ENCODE data around the gene RAB31. TPM values are rescaled to one million over a fixed set of nuclear protein-coding genes. Genes with fewer than 3 reads are reported as not detected.

RAB31 gene
- total RNA-seq, 1 experiment from 2014 or later, result 32.9 TPM

- Mint-ChIP-seq H3K9me3 (no peaks in the 10 kb centered on the region), H3K27ac (no peak overlapping the region), H3K36me3 (0 out of 2 replicates have a peak, but pooled peaks cover 3% of the 10 kb centered on the region), H3K27me3 (ENCODE audit: low read depth) (no peaks in the 10 kb centered on the region), H3K4me1 (peaks cover 13% of the 10 kb centered on the region; the same call in 1 of the 2 replicates), H3K4me3 (no peak overlapping the region)
- peak; percentile 39 for DNase-seq (ENCODE audit: low spot score)
- ChIA-PET CTCF (no interaction called here), POLR2A (no interaction called here)
- peak; percentile 58 for ATAC-seq
- TF ChIP-seq, protein P1, sequence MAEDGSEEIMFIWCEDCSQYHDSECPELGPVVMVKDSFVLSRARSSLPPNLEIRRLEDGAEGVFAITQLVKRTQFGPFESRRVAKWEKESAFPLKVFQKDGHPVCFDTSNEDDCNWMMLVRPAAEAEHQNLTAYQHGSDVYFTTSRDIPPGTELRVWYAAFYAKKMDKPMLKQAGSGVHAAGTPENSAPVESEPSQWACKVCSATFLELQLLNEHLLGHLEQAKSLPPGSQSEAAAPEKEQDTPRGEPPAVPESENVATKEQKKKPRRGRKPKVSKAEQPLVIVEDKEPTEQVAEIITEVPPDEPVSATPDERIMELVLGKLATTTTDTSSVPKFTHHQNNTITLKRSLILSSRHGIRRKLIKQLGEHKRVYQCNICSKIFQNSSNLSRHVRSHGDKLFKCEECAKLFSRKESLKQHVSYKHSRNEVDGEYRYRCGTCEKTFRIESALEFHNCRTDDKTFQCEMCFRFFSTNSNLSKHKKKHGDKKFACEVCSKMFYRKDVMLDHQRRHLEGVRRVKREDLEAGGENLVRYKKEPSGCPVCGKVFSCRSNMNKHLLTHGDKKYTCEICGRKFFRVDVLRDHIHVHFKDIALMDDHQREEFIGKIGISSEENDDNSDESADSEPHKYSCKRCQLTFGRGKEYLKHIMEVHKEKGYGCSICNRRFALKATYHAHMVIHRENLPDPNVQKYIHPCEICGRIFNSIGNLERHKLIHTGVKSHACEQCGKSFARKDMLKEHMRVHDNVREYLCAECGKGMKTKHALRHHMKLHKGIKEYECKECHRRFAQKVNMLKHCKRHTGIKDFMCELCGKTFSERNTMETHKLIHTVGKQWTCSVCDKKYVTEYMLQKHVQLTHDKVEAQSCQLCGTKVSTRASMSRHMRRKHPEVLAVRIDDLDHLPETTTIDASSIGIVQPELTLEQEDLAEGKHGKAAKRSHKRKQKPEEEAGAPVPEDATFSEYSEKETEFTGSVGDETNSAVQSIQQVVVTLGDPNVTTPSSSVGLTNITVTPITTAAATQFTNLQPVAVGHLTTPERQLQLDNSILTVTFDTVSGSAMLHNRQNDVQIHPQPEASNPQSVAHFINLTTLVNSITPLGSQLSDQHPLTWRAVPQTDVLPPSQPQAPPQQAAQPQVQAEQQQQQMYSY (CRISPR knock-in tag; IDR thresholded peaks at IDR 0.05), result no peak
Observed at GRCh38 chr18:9859232-9859631, 151.1 kb downstream of the RAB31 start.

- H3K9me3 Mint-ChIP-seq, result peaks cover 13% of the 10 kb centered on the region
- H3K4me1 Mint-ChIP-seq, result peaks cover 11% of the 10 kb centered on the region; the same call in 1 of the 2 replicates
- ChIA-PET POLR2A (interaction anchor here (0.7 kb wide), 1 partner anchor 369 kb away, joined by 5 read pairs; no protein-coding TSS in a partner anchor), CTCF (no interaction called here)
- H3K36me3 Mint-ChIP-seq, result peaks cover 11% of the 10 kb centered on the region
- DNase-seq (ENCODE audit: low spot score) (no peak), ATAC-seq (no peak)
- no peak for TF ChIP-seq ZNF423 (CRISPR knock-in tag; IDR thresholded peaks at IDR 0.05)
- TF ChIP-seq, protein P2, sequence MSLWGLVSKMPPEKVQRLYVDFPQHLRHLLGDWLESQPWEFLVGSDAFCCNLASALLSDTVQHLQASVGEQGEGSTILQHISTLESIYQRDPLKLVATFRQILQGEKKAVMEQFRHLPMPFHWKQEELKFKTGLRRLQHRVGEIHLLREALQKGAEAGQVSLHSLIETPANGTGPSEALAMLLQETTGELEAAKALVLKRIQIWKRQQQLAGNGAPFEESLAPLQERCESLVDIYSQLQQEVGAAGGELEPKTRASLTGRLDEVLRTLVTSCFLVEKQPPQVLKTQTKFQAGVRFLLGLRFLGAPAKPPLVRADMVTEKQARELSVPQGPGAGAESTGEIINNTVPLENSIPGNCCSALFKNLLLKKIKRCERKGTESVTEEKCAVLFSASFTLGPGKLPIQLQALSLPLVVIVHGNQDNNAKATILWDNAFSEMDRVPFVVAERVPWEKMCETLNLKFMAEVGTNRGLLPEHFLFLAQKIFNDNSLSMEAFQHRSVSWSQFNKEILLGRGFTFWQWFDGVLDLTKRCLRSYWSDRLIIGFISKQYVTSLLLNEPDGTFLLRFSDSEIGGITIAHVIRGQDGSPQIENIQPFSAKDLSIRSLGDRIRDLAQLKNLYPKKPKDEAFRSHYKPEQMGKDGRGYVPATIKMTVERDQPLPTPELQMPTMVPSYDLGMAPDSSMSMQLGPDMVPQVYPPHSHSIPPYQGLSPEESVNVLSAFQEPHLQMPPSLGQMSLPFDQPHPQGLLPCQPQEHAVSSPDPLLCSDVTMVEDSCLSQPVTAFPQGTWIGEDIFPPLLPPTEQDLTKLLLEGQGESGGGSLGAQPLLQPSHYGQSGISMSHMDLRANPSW (CRISPR knock-in tag; conservative IDR thresholded peaks at IDR 0.05; ENCODE audit: low read depth), result no peak
- TF ChIP-seq TP53 (CRISPR knock-in tag; IDR thresholded peaks at IDR 0.05), result no peak
- TF ChIP-seq FOXJ3 (CRISPR knock-in tag; IDR thresholded peaks at IDR 0.05; ENCODE audit: borderline replicate concordance), result no peak
- TF ChIP-seq, protein P1 (CRISPR knock-in tag; IDR thresholded peaks at IDR 0.05), result no peak
- no peak for TF ChIP-seq ZNF512 (CRISPR knock-in tag; IDR thresholded peaks at IDR 0.05; ENCODE audit: borderline replicate concordance)
- TF ChIP-seq NFYB (CRISPR knock-in tag; conservative IDR thresholded peaks at IDR 0.05; ENCODE audit: low read depth), result no peak
- H3K27ac Mint-ChIP-seq, result no peak overlapping the region
- peaks cover 5% of the 10 kb centered on the region; the same call in 1 of the 2 replicates for H3K27me3 Mint-ChIP-seq (ENCODE audit: low read depth)
- H3K4me3 Mint-ChIP-seq, result no peak overlapping the region
Observed at GRCh38 chr18:9860682-9861081, 152.6 kb downstream of the RAB31 start.

- ChIA-PET POLR2A (interaction anchor here (0.7 kb wide), 1 partner anchor 369 kb away, joined by 5 read pairs; no protein-coding TSS in a partner anchor), CTCF (no interaction called here)
- H3K27me3 Mint-ChIP-seq (ENCODE audit: low read depth), result peaks cover 5% of the 10 kb centered on the region; the same call in 1 of the 2 replicates
- H3K9me3 Mint-ChIP-seq, result peaks cover 18% of the 10 kb centered on the region
- DNase-seq (ENCODE audit: low spot score) (no peak), ATAC-seq (no peak)
- H3K4me1 Mint-ChIP-seq, result 0 out of 2 replicates have a peak, but pooled peaks cover 7% of the 10 kb centered on the region
- H3K36me3 Mint-ChIP-seq, result peaks cover 16% of the 10 kb centered on the region
- no peak overlapping the region for H3K4me3 Mint-ChIP-seq
- no peak overlapping the region for H3K27ac Mint-ChIP-seq
- no peak for TF ChIP-seq NFATC4 (CRISPR knock-in tag; IDR thresholded peaks at IDR 0.05)
- TF ChIP-seq FOXP4 (CRISPR knock-in tag; IDR thresholded peaks at IDR 0.05), result no peak
- no peak for TF ChIP-seq ZNF396 (CRISPR knock-in tag; IDR thresholded peaks at IDR 0.05; ENCODE audit: borderline replicate concordance)
- TF ChIP-seq, protein P3, sequence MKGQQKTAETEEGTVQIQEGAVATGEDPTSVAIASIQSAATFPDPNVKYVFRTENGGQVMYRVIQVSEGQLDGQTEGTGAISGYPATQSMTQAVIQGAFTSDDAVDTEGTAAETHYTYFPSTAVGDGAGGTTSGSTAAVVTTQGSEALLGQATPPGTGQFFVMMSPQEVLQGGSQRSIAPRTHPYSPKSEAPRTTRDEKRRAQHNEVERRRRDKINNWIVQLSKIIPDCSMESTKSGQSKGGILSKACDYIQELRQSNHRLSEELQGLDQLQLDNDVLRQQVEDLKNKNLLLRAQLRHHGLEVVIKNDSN (CRISPR knock-in tag; IDR thresholded peaks at IDR 0.05), result no peak
- no peak for TF ChIP-seq JAZF1 (CRISPR knock-in tag; IDR thresholded peaks at IDR 0.05)
- TF ChIP-seq, protein P4, sequence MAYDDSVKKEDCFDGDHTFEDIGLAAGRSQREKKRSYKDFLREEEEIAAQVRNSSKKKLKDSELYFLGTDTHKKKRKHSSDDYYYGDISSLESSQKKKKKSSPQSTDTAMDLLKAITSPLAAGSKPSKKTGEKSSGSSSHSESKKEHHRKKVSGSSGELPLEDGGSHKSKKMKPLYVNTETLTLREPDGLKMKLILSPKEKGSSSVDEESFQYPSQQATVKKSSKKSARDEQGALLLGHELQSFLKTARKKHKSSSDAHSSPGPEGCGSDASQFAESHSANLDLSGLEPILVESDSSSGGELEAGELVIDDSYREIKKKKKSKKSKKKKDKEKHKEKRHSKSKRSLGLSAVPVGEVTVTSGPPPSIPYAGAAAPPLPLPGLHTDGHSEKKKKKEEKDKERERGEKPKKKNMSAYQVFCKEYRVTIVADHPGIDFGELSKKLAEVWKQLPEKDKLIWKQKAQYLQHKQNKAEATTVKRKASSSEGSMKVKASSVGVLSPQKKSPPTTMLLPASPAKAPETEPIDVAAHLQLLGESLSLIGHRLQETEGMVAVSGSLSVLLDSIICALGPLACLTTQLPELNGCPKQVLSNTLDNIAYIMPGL (CRISPR knock-in tag; IDR thresholded peaks at IDR 0.05), result no peak
Observed at GRCh38 chr18:9861157-9861556, 153.1 kb downstream of the RAB31 start.

All from WTC11 (cell line).